Stimulated activated CD4-positive, alpha-beta T cell treated with anti-CD3 and anti-CD28 coated beads, TNF-alpha, amount 100 ng/mL, for 1 hour (primary cell): ENCODE measurements around the gene UBAC1.
A peak's percentile ranks its signal among the peaks of the same experiment; 100 is the strongest.

Experiments used
- DNase-seq, 3 donors: peaks; one replicate each; pipeline ENCODE4 v3.0.0-alpha.2; 2020; ENCODE audit warnings: low read depth in 3 of 3, low spot score in 1 of 3

Gene UBAC1

DNA sequence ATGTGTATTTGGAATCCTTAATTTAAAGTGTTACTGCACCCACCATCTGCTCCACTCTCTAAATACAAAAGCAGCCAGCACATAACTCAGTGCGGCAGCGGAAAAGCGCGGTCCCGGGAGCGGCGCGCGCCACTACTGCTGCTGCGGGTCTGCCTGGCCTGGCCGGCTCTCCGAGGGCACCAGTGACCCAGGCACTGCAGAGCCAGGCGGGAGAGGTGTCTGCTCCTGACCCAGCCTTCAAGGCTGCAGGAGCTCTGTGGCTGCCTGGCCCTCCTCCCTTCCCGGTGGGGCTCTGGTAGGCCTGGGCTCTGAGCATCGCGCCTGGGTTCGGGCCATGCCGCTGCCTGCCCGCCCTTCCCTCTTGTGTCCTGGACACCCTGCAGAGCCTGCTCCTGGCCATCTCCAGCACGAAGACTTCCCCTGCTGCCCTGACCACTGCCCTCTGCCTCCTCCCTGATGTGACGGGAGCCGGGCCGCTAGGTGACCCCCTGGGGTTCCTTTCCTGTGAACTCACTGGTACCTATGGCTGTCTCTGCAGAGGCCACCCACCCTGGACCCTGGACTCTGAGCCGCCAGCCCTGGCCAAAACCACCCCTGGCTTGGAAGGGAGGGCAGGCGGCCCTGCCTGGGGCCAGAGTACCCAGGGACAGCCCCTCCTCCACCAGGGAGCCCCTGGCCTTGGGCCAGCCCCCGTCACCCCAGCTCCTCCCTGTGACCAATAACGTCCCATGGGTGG is 32.8 kb upstream of the UBAC1 start:
- no peak for DNase-seq

GRCh38 chr9:135993409-135993742 is 32.2 kb upstream of the UBAC1 start:
- DNase-seq: no peak

DNA sequence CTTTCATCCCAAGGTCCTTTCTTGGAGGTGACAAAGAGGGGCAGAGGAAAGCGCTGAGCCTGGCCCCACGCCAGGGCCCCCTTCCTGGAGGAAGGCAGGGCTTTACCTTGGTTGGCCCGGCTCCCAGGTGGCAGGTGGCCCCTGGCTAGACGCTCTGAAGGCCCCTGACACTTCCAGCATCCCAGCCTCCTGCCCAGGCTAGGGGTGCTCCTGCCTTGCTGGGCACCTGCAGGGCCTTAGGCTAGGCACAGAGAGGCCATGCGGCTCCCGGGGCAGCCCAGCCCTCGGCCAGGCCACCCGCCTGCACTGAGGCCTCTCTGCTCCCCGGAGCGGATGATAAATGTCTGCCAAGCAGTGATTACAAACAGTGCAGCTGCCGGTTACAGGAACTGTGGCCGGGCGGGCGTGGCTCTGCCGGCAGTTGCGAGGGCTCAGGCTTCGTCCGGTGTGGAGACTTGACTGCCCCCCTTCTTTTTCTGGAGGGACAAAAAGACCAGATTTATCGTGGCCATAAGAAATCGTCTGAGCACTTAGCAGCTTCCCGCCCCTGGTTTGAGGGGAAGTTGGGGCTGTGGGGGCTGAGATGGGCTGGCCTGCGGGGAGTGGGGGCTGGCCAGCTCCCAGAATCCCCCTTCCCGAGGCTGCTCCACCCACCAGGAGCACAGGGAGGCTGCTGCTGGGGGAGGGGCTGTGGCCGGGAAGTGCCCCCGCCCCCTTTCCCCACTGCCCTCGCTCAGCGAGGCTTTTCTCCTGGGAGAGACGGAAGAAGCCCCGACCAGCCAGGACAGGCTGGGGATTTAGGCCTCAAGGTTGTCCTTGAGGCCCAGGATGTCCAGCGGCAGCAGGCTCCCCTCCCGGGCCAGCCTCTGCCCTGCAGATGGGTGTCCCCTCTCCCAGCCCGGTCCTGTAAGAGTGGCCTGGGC is 31.6 kb upstream of the UBAC1 start:
- DNase-seq: peak in 1 of 3 donors; percentile 6

- DNase-seq: no peak
These were observed 30.6 kb upstream of the UBAC1 start for GRCh38 chr9:135991771-135992170.

DNA sequence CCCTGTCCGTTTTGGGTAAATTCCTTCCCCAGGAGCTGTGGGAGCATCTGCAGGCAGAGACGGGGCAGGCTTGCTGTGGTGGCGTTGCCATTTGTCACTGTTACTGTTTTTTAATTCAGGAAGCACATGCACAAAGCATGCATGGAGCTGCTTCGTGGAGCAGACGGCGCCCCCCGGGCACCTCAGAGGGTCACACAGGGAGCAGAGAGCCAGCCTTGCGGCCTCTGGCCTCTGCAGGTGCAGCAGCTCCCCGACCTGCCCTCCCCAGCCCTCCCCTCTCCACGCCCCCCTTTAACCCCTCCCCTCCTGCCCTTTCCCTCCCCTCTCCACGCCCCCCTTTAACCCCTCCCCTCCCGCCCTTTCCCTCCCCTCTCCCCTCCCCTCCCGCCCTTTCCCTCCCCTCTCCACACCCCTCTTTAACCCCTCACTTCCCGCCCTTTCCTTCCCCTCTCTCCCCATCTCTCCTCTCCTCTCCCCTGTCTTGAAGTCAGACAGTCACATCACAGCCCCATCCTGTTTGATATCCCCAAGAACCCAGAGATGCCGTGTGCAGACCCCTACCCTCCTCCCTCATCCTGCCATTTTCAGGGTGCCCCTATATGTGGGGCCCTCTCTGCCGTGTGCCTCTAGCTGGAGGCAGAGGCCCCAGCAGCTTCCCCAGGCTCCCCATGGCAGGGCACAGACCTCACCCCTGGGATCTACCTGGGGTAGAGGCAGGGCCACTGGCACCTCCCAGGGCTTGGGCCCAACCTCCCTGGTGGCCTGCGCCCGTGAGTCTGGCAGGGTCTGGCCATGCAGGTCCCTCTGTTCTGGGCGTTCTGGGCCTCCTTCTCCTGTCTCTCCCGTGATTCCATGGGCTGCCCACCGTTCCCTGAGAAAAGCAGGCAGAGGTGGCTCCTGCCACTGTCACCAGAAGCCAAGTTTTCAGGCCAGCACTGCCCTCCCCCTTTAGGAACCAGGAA is 29.6 kb upstream of the UBAC1 start:
- peak in 1 of 3 donors; percentile 36 for DNase-seq

DNA sequence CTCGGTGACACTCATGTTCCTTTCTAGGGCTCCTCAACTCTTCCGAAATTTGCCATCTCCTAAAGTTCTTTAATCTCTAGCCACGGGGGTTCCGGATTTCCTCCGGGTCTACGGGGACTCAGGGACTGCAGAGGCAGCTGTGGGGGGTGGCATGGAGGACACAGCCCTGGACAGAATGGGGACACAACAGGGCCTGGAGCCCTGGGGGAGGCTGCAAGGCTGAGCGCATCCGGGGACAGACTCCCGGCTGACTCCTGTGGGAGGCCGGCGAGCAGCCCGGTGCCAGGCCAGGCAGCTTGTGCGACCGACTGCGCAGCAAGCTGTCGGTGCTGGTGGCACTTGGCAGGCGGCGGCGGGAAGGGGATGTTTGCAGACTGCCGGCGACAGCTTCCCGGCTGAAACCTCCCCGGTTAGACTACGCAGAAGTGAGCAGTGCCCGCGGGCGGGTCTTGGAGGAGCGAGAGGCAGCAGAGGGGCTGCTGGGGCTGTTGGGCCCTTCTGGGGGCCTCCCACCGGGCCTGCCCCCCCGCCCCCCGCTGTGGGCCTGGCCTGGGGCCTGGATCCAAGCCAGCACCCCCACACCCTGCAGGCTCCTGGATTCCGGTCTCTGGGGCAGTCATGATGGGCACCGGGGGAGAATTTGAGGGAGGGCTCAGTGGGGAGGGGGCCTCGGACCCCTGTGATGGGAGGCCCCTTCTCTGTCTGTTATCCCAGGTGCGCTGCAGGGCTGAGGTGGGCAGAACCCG is 28.7 kb upstream of the UBAC1 start:
- no peak for DNase-seq

- DNase-seq: no peak
These were observed 28.0 kb upstream of the UBAC1 start for GRCh38 chr9:135989157-135989556.

DNA sequence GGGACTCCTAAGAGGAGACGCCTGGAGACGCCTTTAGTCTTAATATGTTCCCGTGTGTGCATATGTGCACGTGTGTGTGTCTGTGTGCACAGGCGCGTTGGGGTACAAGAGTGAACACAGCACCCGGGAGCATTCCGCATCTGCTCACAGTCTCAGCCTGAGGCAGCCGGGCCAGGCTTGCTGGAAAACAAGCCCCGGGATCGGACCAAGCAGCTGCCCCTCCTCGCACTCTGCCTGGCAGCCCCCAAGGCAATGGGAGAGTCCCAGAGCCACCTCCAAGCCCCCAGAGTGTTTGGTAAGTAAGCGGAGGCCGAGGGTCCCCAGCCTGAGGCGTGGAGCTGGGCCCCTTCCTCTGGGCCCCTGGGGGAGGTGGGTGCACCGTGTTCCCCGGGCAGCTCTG is 27.3 kb upstream of the UBAC1 start:
- no peak for DNase-seq

- no peak for DNase-seq
These were observed 26.7 kb upstream of the UBAC1 start for GRCh38 chr9:135987838-135988404.

DNA sequence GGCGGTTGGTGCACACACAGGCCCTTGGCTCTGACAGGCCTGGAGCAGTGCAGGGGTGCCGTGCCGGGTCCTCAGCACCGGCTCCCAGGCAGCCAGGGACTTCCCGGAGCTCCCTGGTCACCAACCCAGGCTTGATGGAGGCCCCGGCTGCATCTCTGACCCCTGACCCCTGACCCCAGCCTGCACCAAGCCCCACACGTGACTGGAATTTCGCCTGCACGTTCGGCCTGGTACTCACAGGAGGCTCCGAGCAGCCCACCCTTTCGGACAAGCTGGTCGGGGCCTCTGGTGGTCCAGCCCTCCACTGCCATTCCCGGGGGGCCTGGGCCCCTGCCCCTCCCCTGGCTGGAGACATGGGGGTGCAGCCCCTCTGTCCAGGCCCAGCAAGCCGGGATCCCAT is 25.4 kb upstream of the UBAC1 start:
- DNase-seq: no peak

GRCh38 chr9:135985889-135986288 is 24.7 kb upstream of the UBAC1 start:
- DNase-seq: no peak

- DNase-seq: no peak
These were observed 24.2 kb upstream of the UBAC1 start for GRCh38 chr9:135985459-135985774.

GRCh38 chr9:135984072-135984710 is 23.0 kb upstream of the UBAC1 start:
- no peak for DNase-seq

GRCh38 chr9:135983208-135984071 is 22.3 kb upstream of the UBAC1 start:
- no peak for DNase-seq

GRCh38 chr9:135982499-135983207 is 21.5 kb upstream of the UBAC1 start:
- no peak for DNase-seq

DNA sequence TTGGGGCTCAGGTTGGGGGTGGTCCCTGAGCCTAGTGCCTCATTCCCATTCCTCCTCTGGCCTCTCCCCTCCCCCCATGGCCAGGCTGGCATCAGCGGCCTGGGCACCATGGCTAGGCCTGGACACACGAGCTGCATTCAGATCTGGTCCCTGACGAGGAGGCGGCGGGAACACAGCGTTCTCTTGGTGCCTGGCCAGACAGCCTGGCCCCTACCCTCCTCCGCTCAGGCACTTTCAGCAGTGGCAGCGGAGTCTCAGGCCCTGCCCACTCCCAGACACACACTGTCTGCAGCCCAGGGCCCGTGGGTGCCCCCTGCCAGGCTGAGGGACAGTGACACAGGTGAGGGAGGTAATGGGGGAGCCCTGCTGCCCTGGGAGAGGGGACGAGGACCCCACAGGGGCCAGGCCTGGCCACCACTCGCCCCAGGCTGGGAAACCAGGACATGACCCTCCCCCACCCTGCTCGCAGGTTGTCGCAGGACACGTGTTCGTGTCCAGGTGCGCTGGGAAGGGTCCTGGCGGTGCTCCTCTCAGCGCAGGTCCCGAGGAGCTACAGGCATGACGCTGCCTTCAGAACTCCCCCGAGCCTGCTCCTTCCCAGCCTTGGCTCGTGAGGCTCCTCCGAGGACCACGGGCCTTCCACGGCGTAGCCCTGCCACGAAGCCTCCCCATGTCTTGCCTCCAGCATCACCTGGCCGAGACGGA is 19.9 kb upstream of the UBAC1 start:
- no peak for DNase-seq

DNA sequence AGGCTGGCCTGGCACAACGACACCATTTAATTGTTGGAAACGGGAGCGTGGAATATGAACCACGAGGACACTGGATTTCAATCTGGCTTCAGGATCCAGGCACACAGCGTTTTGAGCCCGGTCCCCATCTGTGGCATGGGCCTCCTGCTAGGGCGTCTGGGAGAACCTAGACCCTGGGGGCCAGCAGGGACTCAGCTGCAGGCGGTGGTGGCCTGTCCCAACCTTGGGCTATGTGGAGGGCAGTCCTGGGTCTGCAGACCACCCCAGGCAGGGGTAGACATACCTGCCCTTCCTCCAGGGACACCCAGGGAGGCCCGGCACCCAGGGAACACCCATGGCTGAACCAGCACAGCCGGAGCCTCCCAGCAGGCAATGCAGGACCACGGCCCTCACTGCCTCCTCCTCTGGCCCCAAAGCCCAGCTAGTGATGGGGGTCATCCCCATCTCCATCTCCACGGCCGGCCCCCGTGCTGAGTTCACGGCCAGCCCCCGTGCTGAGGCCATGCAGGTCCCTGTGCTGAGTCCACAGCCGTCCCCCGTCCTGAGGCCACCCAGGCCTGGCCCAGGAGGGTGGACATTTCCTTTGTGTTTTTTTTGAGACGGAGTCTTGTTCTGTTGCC is 18.5 kb upstream of the UBAC1 start:
- DNase-seq: no peak
